Activated CD4-positive, alpha-beta T cell treated with anti-CD3 and anti-CD28 coated beads, Interleukin-2, amount 10 ng/mL, durations not matched to agents 24 days and 14 days (primary cell): ENCODE measurements around the gene GLIS1. TPM values are rescaled to one million over a fixed set of nuclear protein-coding genes. Genes with fewer than 3 reads are reported as not detected.

Source experiments
- DNase-seq: peaks from one replicate; pipeline ENCODE4 v3.0.0; 2022
- H3K27ac Mint-ChIP-seq: one replicate; pipeline ENCODE4 v1.8.0; 2022; ENCODE audit warnings: mild to moderate bottlenecking, mixed read lengths
- H3K27me3 Mint-ChIP-seq: one replicate; pipeline ENCODE4 v1.8.0; 2022; ENCODE audit warnings: mixed read lengths
- H3K36me3 Mint-ChIP-seq: one replicate; pipeline ENCODE4 v1.8.0; 2022; ENCODE audit warnings: low read depth, mild to moderate bottlenecking, mixed read lengths
- H3K4me1 Mint-ChIP-seq: one replicate; pipeline ENCODE4 v1.8.0; 2021; ENCODE audit warnings: mixed read lengths
- H3K4me3 Mint-ChIP-seq: one replicate; pipeline ENCODE4 v1.8.0; 2022; ENCODE audit warnings: mild to moderate bottlenecking, moderate library complexity, mixed read lengths
- H3K9me3 Mint-ChIP-seq: one replicate; pipeline ENCODE4 v1.8.0; 2021; ENCODE audit warnings: mixed read lengths
- intact Hi-C: fragments of 100-400 bp; cut with micrococcal nuclease; formaldehyde crosslinking; loops from one replicate; pipeline ENCODE4 v1.15.1; 2023
- total RNA-seq: library from RNA; stranded (reverse); gene quantifications from 2 replicates; pipeline ENCODE4 v1.2.3, GENCODE V29; 2022

GLIS1 gene
- total RNA-seq, 1 donor from 2014 or later = not detected

DNA sequence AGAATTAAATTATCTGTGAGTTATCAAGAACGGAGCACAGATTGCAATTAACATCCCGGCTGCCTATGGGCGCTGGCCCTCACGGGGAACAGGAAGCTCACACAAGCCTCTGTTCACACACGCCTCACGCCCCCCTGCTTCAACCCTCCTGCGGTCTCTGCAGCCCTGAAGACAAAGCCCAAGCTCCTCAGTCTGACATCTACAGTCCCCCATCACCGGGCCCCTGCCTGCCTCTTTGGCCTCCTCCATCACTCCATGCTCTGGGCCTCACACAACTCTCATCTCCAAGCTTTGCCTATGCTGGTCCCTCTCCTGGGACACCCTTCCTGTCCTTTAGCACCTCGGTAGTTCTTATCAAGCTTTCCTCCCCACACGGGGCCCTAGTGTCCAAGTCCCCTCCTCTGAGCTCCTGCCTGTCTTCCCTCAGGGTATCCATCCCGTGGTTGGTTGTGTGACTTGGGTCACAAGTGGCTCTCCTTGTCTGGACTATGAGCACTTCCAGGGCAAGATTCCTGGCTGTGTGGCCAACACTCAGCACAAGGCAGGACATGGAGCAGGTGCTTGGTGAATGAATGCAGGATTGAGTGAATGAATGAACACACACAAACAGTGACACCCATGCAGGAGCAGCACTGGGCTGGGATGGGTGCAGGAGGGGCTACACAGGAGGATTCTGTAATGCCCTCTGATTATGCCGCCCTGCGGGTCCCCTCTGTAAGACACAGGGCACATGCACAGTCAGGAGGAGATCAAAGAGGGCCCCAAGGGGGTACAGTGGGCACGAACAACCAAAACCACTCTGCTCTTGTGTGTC, 163.6 kb downstream of the GLIS1 start:
- Mint-ChIP-seq H3K36me3 (no peaks in the 10 kb centered on the region), H3K4me1 (no peaks in the 10 kb centered on the region), H3K27ac (no peak overlapping the region), H3K4me3 (no peak overlapping the region), H3K27me3 (peaks cover 5% of the 10 kb centered on the region), H3K9me3 (no peaks in the 10 kb centered on the region)
- DNase-seq = no peak
- intact Hi-C loops = no loop called here

DNA sequence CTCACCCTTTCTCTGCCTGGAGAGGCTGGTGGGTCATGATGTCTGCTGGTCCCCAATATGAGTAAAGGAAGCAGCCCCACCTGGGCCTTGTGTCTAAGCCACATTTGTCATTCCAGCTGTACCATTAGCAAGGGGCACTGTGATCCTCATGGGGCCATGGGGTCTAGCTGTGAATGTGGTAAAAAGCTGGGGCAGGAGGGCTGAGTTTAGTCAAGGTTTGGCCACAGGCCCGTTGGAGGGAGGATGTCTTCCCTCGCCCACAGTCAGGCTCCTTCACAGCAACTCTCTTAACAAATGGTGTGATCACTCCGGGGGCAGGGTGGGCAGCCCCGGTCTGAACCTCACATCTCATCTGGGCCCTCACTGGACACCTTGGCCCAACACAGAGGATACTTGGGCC, 164.3 kb downstream of the GLIS1 start:
- no peak for DNase-seq
- H3K4me1 Mint-ChIP-seq = no peaks in the 10 kb centered on the region
- intact Hi-C loops = no loop called here
- peaks cover 9% of the 10 kb centered on the region for H3K27me3 Mint-ChIP-seq
- H3K27ac Mint-ChIP-seq = no peak overlapping the region
- no peaks in the 10 kb centered on the region for H3K9me3 Mint-ChIP-seq
- H3K36me3 Mint-ChIP-seq = no peaks in the 10 kb centered on the region
- no peak overlapping the region for H3K4me3 Mint-ChIP-seq

DNA sequence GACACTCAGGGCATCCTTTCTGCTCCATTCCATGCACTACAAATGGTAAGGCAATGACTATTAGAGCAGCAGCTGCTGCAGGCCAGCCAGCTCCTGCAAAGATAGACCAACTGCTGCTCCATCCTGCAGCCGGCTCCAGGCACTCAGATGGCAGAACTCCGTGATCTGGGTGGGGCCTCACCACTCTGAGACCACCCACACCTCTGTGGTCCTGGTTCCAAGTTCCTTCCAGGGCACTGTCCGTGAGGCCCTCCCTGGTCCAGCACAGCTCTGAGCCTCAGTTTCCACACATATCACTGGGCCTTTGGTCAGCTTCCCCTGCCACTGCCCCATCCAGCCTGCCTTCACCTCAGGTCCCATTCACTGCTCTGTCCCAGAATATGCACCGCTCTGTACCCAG, 165.0 kb downstream of the GLIS1 start:
- no peak overlapping the region for H3K4me3 Mint-ChIP-seq
- H3K27ac Mint-ChIP-seq = no peak overlapping the region
- H3K9me3 Mint-ChIP-seq = no peaks in the 10 kb centered on the region
- H3K27me3 Mint-ChIP-seq = peaks cover 9% of the 10 kb centered on the region
- no peak for DNase-seq
- H3K36me3 Mint-ChIP-seq = no peaks in the 10 kb centered on the region
- intact Hi-C loops = no loop called here
- H3K4me1 Mint-ChIP-seq = no peaks in the 10 kb centered on the region

DNA sequence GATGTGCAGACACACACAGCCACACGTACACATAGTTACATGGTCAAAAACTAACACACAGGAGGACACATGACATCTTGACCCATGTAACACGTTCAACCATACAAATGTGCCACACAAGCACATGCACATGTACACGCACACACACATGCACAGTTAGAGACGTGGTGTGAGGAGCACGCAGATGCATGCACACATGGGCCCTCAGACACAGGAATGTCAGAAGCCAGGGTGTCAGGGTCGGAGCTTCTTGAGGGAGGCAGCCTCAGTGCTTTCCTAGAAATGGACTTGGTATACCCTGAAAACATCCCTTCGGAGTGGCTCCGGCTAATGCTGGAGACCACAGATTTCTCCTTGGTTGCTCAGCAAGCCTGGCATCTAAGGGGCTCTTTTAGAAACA, 165.4 kb downstream of the GLIS1 start:
- Mint-ChIP-seq H3K4me1 (no peaks in the 10 kb centered on the region), H3K4me3 (no peak overlapping the region), H3K27me3 (peaks cover 9% of the 10 kb centered on the region), H3K27ac (no peak overlapping the region), H3K36me3 (no peaks in the 10 kb centered on the region), H3K9me3 (no peaks in the 10 kb centered on the region)
- intact Hi-C loops = no loop called here
- DNase-seq = no peak

DNA sequence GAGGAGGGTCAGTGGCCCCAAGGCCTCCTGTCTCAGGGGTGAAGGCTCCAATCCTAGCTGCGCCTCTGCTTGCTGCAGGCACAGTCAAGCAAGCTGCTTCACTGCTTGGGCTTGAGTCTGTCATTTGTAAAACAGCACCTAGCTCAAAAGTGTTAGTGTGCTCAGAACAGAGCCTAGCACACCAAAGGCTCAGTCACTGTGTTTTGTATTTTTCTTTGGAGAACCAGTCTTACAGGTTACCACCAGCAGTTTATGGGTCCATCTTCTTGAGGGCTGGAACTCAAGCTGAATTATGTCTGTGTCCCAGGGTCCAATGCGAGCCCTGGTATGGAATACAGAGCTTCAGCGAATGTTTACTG, 166.2 kb downstream of the GLIS1 start:
- Mint-ChIP-seq H3K27ac (no peak overlapping the region), H3K27me3 (peaks cover 9% of the 10 kb centered on the region), H3K36me3 (no peaks in the 10 kb centered on the region), H3K4me1 (no peaks in the 10 kb centered on the region), H3K9me3 (no peaks in the 10 kb centered on the region), H3K4me3 (no peak overlapping the region)
- DNase-seq = no peak
- intact Hi-C loops = no loop called here

DNA sequence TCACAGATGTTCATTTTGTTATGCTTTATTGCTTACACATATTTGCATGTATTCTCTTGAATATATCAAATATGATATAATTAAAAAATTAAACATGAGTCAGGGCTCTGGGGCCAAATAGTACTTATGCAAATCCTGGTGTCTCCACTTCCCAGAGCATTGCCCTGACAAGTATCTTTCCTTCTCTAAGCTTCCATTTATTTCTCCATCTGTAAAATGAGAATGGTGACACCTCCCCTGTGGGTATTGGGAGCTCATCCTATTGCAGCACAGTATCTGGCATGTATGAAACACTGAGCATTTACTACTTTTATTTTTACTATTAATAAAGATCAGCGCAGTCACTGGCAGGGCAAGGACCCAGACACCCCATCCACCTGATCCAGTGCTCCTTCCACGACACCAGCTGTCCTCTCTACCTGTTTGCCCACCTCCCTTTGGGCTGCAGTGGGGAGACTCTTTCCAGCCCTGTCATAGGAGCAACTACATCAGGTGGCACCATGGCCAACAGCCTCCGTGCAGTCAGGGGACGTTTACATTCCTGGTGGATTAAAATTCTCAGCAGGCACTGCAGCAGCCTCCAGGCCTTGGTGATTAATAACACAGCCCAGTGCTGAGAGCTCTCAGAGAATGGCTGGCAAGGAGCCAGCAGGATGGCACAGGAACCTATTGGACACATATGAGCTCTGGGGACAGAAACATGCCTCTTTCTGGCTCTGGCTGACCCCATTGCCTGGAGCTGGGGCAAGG, 166.7 kb downstream of the GLIS1 start:
- Mint-ChIP-seq H3K4me3 (no peak overlapping the region), H3K27me3 (peaks cover 10% of the 10 kb centered on the region)

GRCh38 chr1:53568540-53568939, 170.4 kb downstream of the GLIS1 start:
- intact Hi-C loops = no loop called here
- peaks cover 31% of the 10 kb centered on the region for H3K27me3 Mint-ChIP-seq
- H3K27ac Mint-ChIP-seq = no peak overlapping the region
- peaks cover under 1% of the 10 kb centered on the region for H3K4me1 Mint-ChIP-seq
- no peaks in the 10 kb centered on the region for H3K9me3 Mint-ChIP-seq
- no peak for DNase-seq
- H3K4me3 Mint-ChIP-seq = no peak overlapping the region
- H3K36me3 Mint-ChIP-seq = no peaks in the 10 kb centered on the region

More for the DNA sequence above, 166.7 kb downstream of the GLIS1 start:
- Mint-ChIP-seq H3K27ac (no peak overlapping the region), H3K36me3 (no peaks in the 10 kb centered on the region), H3K4me1 (no peaks in the 10 kb centered on the region), H3K9me3 (no peaks in the 10 kb centered on the region)
- no peak for DNase-seq
- intact Hi-C loops = no loop called here

DNA sequence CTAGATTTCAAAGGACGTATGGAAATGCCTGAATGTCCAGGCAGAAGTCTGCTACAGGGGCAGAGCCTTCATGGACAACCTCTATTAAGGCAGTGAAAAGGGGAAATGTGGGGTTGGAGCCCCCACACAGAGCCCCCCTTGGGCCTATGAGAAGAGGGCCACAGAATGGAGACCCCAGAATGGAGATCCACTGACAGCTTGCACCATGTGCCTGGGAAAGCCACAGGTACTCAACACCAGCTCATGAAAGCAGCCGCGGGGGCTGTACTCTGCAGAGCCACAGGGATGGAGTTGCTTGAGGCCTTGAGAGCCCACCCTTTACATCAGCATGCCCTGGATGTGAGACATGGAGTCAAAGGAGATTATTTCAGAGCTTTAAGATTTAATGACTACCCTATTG, 171.1 kb downstream of the GLIS1 start:
- peaks cover 36% of the 10 kb centered on the region for H3K27me3 Mint-ChIP-seq

DNA sequence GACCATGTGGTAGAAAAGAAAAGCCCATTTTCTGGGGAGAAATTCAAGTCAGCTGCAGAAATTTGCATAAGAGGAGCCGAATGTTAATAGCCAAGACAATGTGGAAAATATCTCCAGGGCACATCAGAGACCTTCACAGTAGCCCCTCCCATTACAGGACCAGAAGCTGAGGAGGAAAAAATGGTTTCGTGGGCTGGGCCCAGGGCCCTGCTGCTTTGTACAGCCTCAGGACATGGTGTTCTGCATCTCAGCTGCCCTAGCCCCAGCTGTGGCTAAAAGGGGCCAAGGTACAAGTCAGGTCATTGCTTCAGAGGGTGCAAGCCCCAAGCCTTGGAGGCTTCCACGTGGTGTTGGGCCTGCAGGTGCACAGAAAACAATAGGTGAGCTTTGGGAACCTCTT, 171.5 kb downstream of the GLIS1 start:
- DNase-seq = no peak
- Mint-ChIP-seq H3K4me1 (peaks cover 6% of the 10 kb centered on the region), H3K4me3 (no peak overlapping the region), H3K27me3 (peaks cover 39% of the 10 kb centered on the region), H3K9me3 (no peaks in the 10 kb centered on the region), H3K36me3 (no peaks in the 10 kb centered on the region), H3K27ac (no peak overlapping the region)
- intact Hi-C loops = no loop called here

More for the DNA sequence above, 171.1 kb downstream of the GLIS1 start:
- intact Hi-C loops = no loop called here
- no peak for DNase-seq
- H3K9me3 Mint-ChIP-seq = no peaks in the 10 kb centered on the region
- H3K4me1 Mint-ChIP-seq = peaks cover 2% of the 10 kb centered on the region
- no peaks in the 10 kb centered on the region for H3K36me3 Mint-ChIP-seq
- no peak overlapping the region for H3K27ac Mint-ChIP-seq
- H3K4me3 Mint-ChIP-seq = no peak overlapping the region

DNA sequence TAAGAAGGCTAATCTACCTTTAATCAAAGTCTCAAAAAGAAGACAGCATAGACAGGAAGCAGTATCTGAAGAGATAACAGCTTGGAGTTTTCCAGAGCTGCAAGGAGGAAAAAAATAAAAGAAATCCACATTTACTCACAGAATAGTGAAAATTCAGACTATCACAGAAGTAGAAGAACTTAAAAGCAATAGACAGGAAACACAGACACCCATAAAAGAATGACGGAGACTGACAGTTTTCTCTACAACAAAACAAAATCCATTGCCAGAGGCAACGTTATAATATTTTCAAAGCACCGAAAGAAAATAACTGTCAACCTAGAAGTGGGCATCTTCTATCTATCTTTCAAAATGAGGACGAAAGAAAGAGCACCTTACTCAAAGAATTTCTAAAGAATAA, 175.4 kb downstream of the GLIS1 start:
- Mint-ChIP-seq H3K9me3 (no peaks in the 10 kb centered on the region), H3K4me3 (no peak overlapping the region), H3K4me1 (peaks cover 13% of the 10 kb centered on the region), H3K27me3 (peaks cover 32% of the 10 kb centered on the region), H3K36me3 (no peaks in the 10 kb centered on the region), H3K27ac (no peak overlapping the region)
- DNase-seq = no peak
- intact Hi-C loops = no loop called here

GRCh38 chr1:53562981-53563379, 176.0 kb downstream of the GLIS1 start:
- Mint-ChIP-seq H3K4me1 (peaks cover 13% of the 10 kb centered on the region), H3K4me3 (no peak overlapping the region), H3K27me3 (peaks cover 32% of the 10 kb centered on the region), H3K9me3 (no peaks in the 10 kb centered on the region), H3K36me3 (no peaks in the 10 kb centered on the region), H3K27ac (no peak overlapping the region)
- DNase-seq = no peak
- intact Hi-C loops = no loop called here

GRCh38 chr1:53562291-53562980, 176.5 kb downstream of the GLIS1 start:
- H3K4me1 Mint-ChIP-seq = peaks cover 13% of the 10 kb centered on the region
- peak overlapping the region; percentile 64 for H3K27ac Mint-ChIP-seq
- intact Hi-C loops = no loop called here
- no peaks in the 10 kb centered on the region for H3K36me3 Mint-ChIP-seq
- peak overlapping the region; percentile 13 for H3K4me3 Mint-ChIP-seq
- peaks cover 32% of the 10 kb centered on the region for H3K27me3 Mint-ChIP-seq
- DNase-seq = peak; percentile 68
- no peaks in the 10 kb centered on the region for H3K9me3 Mint-ChIP-seq

DNA sequence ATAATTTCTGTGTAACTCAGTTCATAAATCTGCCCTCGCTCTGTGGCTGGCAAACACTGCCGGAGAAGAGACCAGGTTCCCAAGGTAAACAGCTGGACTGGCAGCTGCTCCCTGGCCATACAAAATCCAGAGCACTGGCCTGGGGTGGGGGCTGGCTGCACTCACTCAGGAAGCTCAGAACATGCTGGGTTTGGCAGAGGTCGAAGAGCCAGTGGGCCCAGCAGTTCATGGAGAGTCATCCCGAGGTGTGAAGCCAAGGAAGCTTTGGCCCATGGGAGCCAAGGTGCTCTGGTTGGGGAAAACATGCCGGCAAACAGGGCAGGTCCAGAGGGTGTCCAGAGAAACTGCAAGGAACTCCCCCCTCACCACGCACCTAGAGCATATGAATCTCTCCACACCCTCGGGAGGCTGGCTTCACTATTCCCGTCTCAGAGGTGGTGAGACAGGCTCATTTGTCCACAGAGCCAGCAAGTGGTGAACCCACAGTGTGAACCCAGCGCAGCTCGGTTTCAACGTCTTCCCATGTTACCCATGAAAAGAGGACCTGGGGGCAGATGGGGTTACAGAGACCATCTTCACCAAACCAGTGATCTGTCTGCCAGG, 177.4 kb downstream of the GLIS1 start:
- Mint-ChIP-seq H3K36me3 (no peaks in the 10 kb centered on the region), H3K4me1 (peaks cover 13% of the 10 kb centered on the region), H3K27ac (peak overlapping the region; percentile 64), H3K4me3 (peak overlapping the region; percentile 13), H3K9me3 (no peaks in the 10 kb centered on the region), H3K27me3 (peaks cover 25% of the 10 kb centered on the region)
- DNase-seq = no peak
- intact Hi-C loops = no loop called here
